Fibroblast of lung (primary cell): ENCODE data around the gene NTSR2. TPM values are rescaled to one million over a fixed set of nuclear protein-coding genes. Genes with fewer than 3 reads are reported as not detected.

ENCODE experiments used
- DNase-seq, 2 donors: peaks; one replicate each; pipeline versions ENCODE4 v3.0.0 to v3.0.0-alpha.2; 2010; ENCODE audit warnings: low read depth in 2 of 2
- H2AFZ ChIP-seq: 2 replicates; pipeline ENCODE4 v1.5.1; 2012; ENCODE audit warnings: low read length, control low read depth, inconsistent platforms
- H3K27ac ChIP-seq: 2 replicates; pipeline ENCODE4 v1.5.1; 2011; ENCODE audit warnings: low read length, control low read depth; ENCODE audit not compliant: insufficient read depth
- H3K27me3 ChIP-seq: 2 replicates; pipeline ENCODE4 v1.5.1; 2011; ENCODE audit warnings: mild to moderate bottlenecking, low read length; ENCODE audit not compliant: control insufficient read depth, insufficient read depth
- H3K36me3 ChIP-seq: 2 replicates; pipeline ENCODE4 v1.5.1; 2011; ENCODE audit warnings: low read length; ENCODE audit not compliant: control insufficient read depth, insufficient read depth
- H3K4me1 ChIP-seq: 2 replicates; pipeline ENCODE4 v1.5.1; 2011; ENCODE audit warnings: low read length; ENCODE audit not compliant: control insufficient read depth, insufficient read depth; ENCODE audit errors: extremely low read depth
- H3K4me2 ChIP-seq: 2 replicates; pipeline ENCODE4 v1.5.1; 2011; ENCODE audit warnings: low read length, control low read depth; ENCODE audit not compliant: insufficient read depth; ENCODE audit errors: extremely low read depth
- H3K4me3 ChIP-seq, 4 experiments: fragments of 200-600 bp in 1 of 4; sonication (generic) in 1 of 4; replicated peaks in 1 of 4; 2 replicates each; pipeline ENCODE4 v1.5.1; 2011 to 2016; ENCODE audit warnings: low read length in 4 of 4, low read depth in 3 of 4, mild to moderate bottlenecking in 3 of 4, control low read depth in 2 of 4, inconsistent platforms in 1 of 4, mixed read lengths in 1 of 4; ENCODE audit not compliant: insufficient read depth in 1 of 4; ENCODE audit errors: control extremely low read depth in 1 of 4
- H3K79me2 ChIP-seq: 2 replicates; pipeline ENCODE4 v1.5.1; 2012; ENCODE audit warnings: mild to moderate bottlenecking, low read length, inconsistent platforms; ENCODE audit not compliant: control insufficient read depth, insufficient read depth
- H3K9ac ChIP-seq: 2 replicates; pipeline ENCODE4 v1.5.1; 2011; ENCODE audit warnings: mild to moderate bottlenecking, low read length, control low read depth; ENCODE audit not compliant: insufficient read depth
- H3K9me3 ChIP-seq: 2 replicates; pipeline ENCODE4 v1.5.1; 2012; ENCODE audit warnings: low read depth, low read length; ENCODE audit not compliant: control insufficient read depth, insufficient read depth
- H4K20me1 ChIP-seq: 2 replicates; pipeline ENCODE4 v1.5.1; 2011; ENCODE audit warnings: low read length; ENCODE audit not compliant: control insufficient read depth, insufficient read depth; ENCODE audit errors: extremely low read depth
- EZH2 ChIP-seq: IDR thresholded peaks from 2 replicates; pipeline ENCODE4 v1.5.1; 2012; ENCODE audit warnings: low read length, control low read depth, mild to moderate bottlenecking; ENCODE audit errors: missing control alignments
- polyA plus RNA-seq, 2 donors: library from polyadenylated mRNA; depleted of rRNA in 1 of 2; stranded (reverse) in 1 of 2; unstranded in 1 of 2; fragments of >200 nt; gene quantifications; 2 replicates each; pipeline ENCODE4 v1.2.1, GENCODE V29; 2011 to 2012; ENCODE audit warnings: missing spikeins in 1 of 2
- total RNA-seq: library from RNA; depleted of rRNA; stranded (reverse); fragments of >200 nt; gene quantifications from 2 replicates; pipeline ENCODE4 v1.2.1, GENCODE V29; 2014
- TF ChIP-seq, protein P1 (sequence below), 2 donors: IDR thresholded peaks in 1 of 2; conservative IDR thresholded peaks in 1 of 2; 1 replicate in 1 of 2; 2 replicates in 1 of 2; pipeline ENCODE4 v1.5.1; 2011 to 2012; ENCODE audit warnings: low read length in 2 of 2, control low read depth in 1 of 2, inconsistent platforms in 1 of 2, low read depth in 1 of 2, mild to moderate bottlenecking in 1 of 2

NTSR2 gene
- total and polyA plus RNA-seq, 2 donors (not counting 1 experiment from before 2014, with no cell fraction given), result not detected

DNA sequence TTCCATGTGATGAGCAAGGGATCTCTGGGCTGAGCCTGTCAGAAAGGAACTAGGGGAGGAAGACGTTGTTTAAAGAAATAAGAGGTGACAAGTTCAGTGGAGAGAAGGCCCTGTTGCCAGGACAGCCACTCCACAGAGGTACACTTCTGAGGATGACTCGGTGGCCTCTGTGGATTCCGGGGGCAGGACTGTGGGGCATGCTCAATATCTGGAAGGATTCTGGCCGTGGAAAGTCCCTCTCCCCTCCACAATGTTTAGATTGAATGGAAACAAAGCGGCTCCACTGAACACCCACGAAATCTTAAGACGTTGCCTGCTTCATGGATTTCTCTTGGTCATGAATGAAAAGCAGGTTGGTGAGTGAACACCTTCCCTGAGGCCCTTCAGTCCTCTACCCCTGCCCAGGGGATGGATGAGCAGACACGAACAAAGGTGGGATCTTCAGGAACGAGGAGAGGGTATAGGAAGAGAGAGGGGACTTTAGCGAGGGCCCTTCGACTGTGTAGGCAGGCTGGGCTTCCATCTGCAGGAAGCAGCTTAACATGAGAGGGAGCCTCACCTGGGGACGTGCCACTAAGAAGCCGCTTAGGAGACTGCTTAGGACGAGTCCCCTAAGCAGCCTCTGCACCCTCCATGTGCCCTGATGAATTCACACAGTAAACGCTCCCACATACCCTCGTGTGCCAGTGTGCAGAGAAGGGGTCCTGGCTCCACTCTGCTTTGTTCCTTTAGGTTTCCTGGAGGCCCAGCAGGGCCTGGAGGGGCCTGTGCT, 1.9 kb downstream of the NTSR2 start:
- TF ChIP-seq, protein P1, sequence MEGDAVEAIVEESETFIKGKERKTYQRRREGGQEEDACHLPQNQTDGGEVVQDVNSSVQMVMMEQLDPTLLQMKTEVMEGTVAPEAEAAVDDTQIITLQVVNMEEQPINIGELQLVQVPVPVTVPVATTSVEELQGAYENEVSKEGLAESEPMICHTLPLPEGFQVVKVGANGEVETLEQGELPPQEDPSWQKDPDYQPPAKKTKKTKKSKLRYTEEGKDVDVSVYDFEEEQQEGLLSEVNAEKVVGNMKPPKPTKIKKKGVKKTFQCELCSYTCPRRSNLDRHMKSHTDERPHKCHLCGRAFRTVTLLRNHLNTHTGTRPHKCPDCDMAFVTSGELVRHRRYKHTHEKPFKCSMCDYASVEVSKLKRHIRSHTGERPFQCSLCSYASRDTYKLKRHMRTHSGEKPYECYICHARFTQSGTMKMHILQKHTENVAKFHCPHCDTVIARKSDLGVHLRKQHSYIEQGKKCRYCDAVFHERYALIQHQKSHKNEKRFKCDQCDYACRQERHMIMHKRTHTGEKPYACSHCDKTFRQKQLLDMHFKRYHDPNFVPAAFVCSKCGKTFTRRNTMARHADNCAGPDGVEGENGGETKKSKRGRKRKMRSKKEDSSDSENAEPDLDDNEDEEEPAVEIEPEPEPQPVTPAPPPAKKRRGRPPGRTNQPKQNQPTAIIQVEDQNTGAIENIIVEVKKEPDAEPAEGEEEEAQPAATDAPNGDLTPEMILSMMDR (conservative IDR thresholded peaks at IDR 0.05 in 1 of 2, IDR thresholded peaks at IDR 0.05 in 1 of 2; ENCODE audit: low read depth in 1 of 2, low read length in 2 of 2), result no peak
- TF ChIP-seq EZH2, result no peak
- Histone ChIP-seq H3K27me3 (peaks cover 6% of the 10 kb centered on the region), H3K4me2 (no peak overlapping the region), H3K79me2 (no peaks in the 10 kb centered on the region), H3K27ac (no peak overlapping the region), H4K20me1 (no peaks in the 10 kb centered on the region), H3K36me3 (no peaks in the 10 kb centered on the region), H3K4me3 (no peak overlapping the region), H3K9ac (no peak overlapping the region), H3K4me1 (no peaks in the 10 kb centered on the region), H2AFZ (no peak overlapping the region), H3K9me3 (no peaks in the 10 kb centered on the region)
- no peak for DNase-seq

DNA sequence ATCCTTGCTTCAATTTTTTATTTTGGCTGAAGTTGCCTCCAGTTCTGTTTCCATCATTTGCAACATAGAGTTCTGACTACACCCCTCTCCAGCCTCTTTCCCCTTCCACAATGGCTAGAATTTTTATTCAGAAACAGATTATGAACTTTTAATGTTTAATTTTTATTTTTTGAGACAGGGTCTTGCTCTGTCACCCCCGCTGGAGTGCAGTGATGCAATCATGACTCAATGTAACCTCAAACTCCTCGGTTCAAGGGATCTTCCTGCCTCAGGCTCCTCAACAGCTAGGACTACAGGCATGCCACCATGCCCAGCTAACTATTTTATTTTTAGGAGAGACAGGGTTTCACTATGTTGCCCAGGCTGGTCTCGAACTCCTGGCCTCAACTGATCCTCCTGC, 2.8 kb downstream of the NTSR2 start:
- Histone ChIP-seq H4K20me1 (no peaks in the 10 kb centered on the region), H3K4me2 (no peak overlapping the region), H3K9ac (no peak overlapping the region), H3K79me2 (no peaks in the 10 kb centered on the region), H3K36me3 (no peaks in the 10 kb centered on the region), H2AFZ (no peak overlapping the region), H3K9me3 (no peaks in the 10 kb centered on the region), H3K27ac (no peak overlapping the region), H3K4me1 (no peaks in the 10 kb centered on the region), H3K27me3 (peaks cover 6% of the 10 kb centered on the region), H3K4me3 (no peak overlapping the region)
- no peak for TF ChIP-seq EZH2
- TF ChIP-seq, protein P1 (conservative IDR thresholded peaks at IDR 0.05 in 1 of 2, IDR thresholded peaks at IDR 0.05 in 1 of 2; ENCODE audit: low read depth in 1 of 2, low read length in 2 of 2), result no peak
- DNase-seq, result no peak

DNA sequence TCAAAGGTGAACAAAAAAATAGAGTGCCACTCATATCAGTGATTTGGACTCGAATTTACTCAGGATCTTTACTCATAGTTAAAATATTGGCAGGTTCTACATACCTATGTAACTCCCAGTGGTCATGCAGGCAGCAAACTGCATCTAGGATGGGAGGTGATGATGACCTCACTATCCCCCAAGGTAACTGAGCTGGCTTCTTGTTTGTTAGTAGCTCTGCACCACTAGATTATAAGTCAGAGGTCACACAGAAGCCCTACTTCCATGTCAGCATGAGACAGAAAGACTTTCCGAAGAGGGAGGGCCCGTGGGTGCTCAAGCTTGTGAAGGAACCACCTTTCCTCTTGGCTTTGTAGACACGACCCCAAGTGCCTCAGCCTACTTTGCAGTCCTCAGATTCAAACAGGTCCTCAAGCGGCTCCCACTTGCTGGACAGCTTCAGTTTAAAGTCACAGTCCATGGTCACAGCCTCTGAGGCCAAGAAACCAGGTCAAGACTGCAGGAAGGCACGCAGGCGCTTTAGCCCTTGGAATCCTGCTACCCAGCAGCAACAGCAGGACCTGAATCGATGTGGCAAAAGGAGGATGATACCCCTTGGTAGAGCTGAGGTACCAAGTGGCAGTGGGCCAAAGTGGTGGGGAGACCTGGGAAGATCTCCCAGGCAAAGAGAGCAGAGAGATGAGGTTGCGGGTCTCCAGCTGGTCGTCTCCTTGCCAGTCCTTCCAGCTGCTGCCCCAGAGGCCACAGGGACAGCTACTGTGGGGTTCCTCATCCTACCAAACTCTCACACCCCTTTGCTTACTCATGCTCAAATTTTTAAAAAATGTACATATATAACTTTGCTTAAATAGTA, 4.3 kb downstream of the NTSR2 start:
- Histone ChIP-seq H3K79me2 (no peaks in the 10 kb centered on the region), H3K4me1 (no peaks in the 10 kb centered on the region), H3K9me3 (no peaks in the 10 kb centered on the region), H4K20me1 (no peaks in the 10 kb centered on the region), H3K27ac (no peak overlapping the region), H3K27me3 (peaks cover 6% of the 10 kb centered on the region), H2AFZ (no peak overlapping the region), H3K36me3 (no peaks in the 10 kb centered on the region), H3K9ac (no peak overlapping the region), H3K4me3 (no peak overlapping the region), H3K4me2 (no peak overlapping the region)
- TF ChIP-seq, protein P1 (conservative IDR thresholded peaks at IDR 0.05 in 1 of 2, IDR thresholded peaks at IDR 0.05 in 1 of 2; ENCODE audit: low read depth in 1 of 2, low read length in 2 of 2), result no peak
- no peak for DNase-seq
